ENCODE data around the gene GRB10.
"Not testable (repeated sequence)": the region's sequence is repeated elsewhere in the genome, so short reads cannot be mapped to it uniquely, and the experiment has no call there.

The GRB10 gene

DNA sequence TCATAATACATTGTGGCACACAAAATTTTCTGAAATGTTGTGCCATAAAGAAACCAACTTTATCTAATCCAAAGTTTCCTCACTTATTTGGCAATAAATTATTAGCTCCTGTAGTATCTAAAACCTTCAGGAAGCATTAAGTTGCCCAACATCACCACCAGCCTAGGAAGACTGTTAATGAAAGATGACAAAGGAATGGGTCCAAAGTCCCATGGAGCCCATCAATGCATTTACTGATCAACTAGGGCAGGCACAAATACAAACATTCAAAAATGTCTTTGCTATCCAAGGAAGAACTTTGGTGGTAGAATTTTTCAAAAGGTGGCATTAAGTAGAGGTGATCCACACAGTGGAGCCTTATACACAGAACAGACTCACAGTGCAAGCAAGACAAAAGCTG lies 4.5 kb downstream of the GRB10 start:
- DNase-seq (ENCODE audit: low read depth) = no peak

DNA sequence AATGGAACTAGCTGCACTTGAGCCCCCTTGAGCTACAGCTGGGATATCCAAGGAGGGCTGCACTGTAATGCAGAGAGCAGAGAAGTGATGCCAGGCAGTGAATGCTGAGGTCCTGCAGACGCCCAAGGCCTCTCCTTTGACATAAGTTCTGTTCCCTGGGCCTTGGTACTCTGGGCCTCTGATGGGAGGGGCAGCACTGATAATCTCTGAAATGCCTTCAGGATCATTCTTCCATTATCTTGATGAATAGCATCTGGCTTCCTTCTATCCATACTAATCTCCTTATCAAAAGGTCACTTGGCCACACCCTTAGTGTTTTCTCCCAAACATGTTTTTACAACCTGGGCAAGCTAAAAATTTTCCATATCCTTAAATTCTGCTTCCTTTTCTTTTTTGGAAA lies 6.9 kb downstream of the GRB10 start:
- DNase-seq (ENCODE audit: low read depth) = no peak

DNA sequence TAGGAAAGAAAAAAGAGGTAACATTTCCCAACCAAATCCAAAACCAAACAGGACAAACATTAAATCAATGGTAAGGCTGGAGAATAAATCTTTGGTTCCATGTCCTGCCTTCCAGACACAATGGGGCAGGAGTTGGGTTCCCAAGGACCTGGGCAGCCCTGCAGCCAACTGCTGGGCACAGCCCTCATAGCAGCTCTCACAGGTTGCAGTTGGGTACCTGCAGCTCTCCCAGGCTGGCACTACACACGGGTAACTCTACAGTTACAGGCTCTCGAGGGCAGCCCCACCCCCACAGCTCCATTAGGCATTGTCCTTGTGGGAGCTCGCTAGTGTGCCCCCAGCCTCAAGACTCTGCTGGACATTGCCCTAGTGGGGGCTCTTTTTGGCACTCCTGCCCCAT lies 7.5 kb downstream of the GRB10 start:
- DNase-seq (ENCODE audit: low read depth) = no peak

DNA sequence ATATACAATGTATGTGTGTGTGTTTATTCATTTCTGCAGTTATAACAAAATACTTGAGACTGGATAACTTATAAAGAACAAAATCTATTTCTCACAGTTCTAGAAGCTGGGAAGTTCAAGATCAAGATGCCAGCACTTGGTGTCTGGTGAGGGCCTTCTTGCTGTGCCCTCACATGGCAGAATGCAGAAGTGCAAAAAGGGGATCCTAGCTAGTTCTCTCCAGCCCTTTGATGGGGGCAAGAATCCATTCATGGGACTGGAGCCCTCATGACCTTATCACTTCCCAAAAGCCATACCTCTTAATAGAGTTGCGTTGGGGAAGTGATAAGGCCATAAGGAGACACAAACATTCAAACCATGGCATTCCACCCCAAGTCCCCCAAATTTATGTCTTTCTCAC lies 8.4 kb downstream of the GRB10 start:
- DNase-seq (ENCODE audit: low read depth) = no peak

DNA sequence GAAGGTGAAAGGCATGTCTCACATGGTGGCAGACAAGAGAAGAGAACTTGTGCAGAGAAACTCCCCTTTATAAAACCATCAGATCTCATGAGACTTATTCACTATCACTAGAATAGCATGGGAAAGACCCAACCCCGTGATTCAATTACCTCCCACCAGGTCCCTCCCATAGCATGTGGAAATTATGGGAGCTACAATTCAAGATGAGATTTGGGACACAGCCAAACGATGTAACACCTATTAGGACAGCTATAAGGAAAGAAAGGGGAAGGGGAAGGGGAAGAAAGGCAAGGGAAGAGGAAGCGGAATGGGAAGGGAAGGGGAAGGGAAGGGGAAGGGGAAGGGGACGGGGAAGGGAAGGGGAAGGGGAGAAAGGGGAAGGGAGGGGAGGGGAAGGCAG lies 9.6 kb downstream of the GRB10 start:
- not testable (repeated sequence) for DNase-seq (ENCODE audit: low read depth)

DNA sequence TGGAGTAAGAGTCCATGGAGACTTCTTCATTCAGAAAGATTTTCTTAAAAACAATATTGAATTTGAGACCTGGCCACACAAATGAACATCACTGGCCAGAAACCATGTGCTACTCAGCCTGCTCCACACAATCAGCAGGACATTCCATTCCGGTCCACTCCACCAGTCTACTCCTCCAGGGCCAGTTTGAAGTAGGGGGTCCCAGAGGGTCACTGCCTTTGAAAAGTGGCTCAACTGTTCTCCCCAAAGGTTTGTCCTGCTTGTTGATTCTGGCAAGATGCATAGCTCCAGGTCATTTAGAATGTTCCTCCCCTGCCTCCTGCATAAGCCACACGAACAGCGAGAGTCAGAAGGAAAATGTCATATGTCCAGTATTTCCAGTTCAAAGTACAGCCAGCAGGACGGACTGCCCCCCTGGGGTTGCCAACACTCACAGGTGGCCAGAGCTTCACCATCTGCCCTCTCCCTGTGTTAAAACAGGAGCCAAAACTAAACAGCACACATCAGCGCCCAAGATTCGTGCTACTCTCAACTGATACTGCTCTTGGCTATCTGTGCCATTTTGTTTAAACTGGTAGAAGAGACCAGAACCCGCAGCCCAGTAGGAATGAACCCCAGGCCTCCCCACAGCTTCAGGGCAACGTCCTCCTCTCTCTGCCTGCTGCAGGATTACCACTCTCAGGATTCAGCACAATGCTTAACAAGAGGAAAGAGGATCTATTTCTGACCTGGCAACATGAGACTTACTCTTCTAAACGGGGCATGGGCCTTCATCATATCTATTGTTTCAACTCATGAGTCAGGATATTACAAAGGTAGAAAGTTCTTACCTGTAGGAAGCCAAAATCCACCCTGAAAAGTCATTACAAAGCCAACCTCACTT lies 11.3 kb downstream of the GRB10 start:
- DNase-seq (ENCODE audit: low read depth) = no peak

DNA sequence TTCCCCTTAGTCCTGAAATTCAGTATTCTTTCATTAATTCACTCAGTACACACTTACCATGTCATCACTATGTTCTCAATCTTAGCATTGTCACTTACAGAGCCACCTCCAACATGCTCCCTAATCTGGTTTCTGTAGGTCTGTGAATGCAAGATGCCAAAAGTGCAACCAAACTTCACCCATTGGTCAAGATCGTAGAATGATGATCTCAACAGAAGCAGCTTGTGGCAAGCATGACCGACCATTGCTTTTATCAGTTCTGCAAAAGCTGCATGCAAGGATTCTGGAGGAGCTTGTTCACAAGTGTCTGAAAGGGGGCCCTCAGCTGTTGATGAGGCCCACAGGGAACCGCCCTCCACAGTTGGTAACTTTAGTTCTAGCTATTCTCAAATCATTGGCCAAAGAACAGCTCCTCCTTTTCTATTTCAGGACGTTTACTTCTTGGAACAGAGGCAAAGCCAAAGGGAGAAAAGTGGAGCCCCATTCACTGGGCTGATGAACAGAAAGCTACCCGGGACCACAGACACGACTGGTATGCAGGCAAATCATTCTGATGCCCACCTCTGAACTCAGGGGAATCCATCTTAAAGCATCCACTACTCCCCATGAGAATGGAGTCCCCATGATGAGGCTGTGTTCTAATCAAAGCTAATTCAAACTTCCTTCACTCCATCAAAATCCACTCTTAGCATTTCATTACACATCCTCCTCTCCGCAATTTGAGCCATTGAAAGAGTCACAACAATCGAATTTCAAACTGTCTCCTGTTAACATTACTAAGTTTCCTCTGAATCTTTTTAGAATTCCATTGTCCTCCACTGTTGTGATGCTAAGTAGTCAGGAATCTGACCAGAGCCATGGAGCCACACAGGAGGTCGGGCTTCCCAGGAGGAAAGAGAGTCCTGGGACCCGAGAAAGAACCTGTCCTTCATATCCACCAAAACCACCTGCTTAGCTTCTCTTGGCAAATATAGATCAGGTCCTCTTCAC lies 13.9 kb downstream of the GRB10 start:
- DNase-seq (ENCODE audit: low read depth) = no peak

DNA sequence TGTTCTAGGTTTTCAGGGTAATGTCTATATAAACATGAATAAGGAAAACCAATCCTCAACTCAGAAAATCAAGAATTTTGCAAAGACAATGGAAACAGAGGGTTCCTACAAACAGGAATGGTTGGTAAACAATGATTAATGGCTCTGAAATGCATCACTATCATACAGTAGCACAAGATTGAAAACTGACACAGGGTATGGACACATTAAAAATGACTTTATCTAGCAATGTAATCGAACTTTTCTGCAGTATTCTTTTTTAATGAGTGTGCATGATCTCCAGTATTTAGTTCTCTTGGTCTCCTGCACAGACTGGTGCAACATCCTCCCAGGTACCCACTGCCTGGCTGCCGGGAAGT lies 15.9 kb downstream of the GRB10 start:
- DNase-seq (ENCODE audit: low read depth) = no peak

DNA sequence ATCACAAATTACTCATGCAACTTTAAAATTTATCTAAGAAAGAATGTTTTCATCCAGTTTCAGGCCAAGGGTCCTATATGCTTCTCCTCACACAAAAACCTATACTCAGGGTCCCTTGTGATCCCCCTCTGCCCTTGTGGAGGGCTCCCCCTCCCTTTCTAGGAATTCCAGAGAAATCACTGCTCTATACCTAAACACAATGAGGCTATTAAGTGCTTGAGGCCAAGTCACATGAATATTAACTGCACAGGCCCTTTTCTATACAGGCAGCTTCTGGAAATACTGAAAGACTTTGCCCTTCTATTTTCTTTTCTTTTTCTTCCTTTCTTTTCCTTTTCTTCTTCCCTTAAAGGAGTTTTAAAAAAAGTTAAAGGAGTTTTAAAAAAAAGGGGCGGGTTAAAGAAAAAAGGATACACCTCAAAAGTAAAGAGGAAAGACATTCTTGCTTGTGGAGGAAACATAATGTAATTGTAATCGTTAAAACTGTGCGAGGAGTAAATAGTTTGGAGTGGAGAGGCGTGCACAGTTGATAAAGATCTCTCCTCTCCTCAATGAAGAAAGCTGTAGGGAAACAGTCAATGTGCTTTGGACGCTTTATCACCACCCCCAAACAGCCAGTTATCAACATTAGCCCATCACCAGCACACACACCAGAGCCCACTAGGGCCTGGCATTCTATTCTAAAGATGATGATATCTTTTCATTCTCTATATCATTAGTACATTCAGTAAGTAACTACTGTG lies 16.4 kb downstream of the GRB10 start:
- DNase-seq (ENCODE audit: low read depth) = no peak

DNA sequence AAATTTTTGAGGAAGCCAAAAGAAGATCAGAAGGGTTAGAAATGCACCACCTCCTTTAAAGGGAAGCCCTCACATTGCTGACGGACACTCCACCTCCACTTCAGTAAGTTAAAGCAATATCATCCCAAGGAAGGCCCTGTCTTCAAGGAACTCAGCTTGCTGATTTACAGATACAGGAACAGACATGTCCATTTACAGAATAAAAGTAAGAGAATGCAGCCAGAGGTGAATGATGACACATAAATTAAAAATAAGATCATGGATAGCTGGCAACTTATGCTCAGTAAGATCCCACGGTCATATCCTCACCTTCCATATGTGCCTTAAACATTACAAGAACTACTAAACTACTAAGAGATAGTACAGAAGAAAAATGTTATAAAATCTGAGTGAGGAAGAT lies 20.4 kb downstream of the GRB10 start:
- DNase-seq (ENCODE audit: low read depth) = no peak

DNA sequence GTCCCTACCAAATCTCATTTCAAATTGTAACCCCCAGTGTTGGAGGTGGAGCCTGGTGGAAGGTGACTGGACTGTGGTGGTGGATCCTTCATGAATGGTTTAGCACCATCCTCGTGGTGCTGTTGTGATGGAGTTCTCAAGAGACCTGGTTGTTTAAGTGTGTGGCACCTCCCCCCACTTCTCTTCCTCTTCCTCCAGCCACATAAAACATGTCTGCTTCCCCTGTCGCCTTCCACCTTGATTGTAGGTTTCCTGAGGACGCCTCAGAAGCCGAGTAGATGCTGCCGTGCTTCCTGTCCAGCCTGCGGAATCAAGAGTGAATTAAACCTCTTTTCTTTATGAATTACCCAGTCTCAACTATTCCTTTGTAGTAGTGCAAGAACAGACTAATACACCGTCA lies 21.0 kb downstream of the GRB10 start:
- no peak for DNase-seq (ENCODE audit: low read depth)

DNA sequence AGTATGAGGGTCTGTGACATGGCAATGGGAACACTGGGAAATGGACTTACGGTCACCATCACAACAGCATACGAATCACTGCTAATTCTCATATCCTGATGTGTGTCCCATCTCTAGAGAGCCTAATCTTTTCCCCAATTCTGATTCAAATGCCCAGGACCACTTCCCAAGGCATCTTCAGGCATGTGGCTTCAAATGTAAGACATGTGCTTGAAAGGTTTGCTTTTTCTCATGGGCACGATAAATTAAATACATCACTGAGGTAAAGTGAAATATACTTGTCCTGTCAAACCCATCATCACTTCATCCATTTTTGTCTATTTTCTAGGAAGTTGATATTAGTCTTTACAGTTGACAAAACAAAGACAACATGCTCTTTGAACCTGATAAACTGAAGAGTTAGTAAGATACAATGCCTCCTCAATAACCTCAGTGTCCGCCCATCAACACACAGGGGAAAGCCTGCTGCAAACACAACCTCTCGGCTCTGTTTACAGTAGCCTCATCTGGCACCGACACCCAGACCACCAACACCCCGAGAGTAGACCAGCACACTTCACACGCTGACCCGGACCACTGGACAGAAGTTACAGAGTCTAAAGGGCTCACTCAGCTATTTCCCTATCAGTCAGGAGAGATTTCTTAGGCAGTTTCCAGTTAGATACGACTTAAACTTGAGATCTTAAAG lies 24.8 kb downstream of the GRB10 start:
- no peak for DNase-seq (ENCODE audit: low read depth)

DNA sequence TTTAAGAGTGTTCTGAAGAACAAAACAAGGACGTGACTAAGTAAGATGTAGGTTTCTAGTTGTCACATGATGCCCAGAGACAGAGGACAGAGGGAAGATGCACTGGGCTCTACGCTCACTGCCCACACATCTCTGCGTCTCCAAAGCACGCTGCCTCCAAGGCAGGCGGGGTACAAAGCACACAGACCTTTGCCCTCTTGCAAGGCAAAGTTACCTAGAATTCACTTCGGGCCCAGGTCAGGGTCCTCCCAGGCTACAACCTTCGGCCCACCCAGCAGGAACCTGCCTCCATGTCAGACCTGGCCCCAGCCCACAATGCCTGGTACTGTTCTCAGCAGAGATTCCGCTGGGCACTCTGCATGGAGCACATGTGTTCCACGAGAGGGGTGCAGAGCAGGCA lies 26.5 kb downstream of the GRB10 start:
- DNase-seq (ENCODE audit: low read depth) = no peak

DNA sequence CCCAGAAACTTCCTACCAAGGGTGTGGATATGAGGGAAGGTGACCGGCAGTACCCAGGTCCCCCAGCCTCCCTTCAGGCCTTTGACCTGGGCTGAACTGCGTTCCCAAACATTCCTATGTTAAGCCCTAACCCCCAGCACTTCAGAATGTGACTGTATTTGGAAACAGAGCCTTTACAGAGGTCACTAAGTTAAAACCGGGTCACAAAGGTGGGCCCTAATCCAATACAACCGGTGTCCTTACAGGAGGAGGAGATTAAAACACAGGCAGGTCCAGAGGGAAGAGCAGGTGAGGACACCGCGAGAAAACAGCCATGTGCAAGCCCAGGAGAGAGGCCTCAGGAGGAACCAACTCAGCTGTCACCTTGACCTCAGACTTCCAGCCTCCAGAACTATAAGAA lies 28.0 kb downstream of the GRB10 start:
- no peak for DNase-seq (ENCODE audit: low read depth)

DNA sequence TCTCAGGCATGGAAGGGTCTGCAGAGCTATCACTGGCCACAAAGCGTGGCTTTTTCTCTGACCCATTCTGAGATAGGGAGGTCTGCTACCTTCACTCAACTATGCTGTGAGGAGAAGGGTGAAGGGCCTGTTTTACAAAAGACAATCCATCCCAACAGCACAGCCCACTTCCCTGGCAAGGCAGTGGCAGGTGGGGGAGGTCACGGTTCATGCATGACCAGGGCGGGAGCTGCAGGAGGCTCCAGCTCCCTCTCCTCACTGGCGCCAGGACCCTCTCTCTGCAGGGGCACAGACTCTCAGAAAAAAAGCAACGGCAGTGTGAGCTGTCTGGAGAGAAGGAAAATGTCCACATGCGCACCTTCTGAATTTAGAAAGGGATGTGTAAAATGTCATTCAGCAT lies 28.5 kb downstream of the GRB10 start:
- DNase-seq (ENCODE audit: low read depth) = no peak

DNA sequence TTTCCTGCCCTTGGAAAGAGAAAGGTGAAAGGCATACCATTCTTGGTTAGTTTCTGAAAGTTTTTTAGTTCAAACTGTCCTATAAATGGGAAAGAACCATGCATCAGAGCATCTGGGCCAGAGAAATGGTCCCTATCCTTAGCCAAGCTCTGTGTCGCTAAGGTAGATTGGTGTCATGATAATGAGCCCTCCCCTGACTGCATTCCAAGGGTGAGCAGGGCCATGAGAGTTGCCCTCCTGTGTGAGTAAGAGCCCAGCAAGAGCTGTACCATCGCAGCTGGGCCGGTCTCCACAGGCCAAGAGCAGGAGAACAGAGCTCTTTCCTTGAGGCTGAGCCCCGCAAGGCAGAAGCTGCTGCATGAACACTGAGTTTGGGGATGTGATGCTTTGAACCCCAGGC lies 30.3 kb downstream of the GRB10 start:
- DNase-seq (ENCODE audit: low read depth) = no peak

DNA sequence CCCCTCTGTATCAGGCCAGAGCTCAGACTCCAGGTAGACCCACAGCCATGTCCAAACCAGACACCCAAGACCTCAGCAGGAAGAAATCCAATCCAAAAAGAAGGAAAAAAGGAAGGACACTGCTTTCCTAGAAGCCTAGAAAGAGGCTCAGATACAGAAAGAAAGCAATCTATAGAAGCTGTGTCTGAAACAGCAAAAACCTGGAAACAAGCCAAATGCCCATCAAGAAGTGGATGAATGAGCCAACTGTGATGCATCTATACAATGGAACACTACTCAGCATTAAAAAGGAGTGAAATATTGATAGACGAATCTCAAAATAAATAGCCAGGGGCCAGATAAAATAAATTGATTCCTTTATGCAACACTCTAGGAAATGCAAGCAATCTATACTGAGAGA lies 31.6 kb downstream of the GRB10 start:
- no peak for DNase-seq (ENCODE audit: low read depth)

DNA sequence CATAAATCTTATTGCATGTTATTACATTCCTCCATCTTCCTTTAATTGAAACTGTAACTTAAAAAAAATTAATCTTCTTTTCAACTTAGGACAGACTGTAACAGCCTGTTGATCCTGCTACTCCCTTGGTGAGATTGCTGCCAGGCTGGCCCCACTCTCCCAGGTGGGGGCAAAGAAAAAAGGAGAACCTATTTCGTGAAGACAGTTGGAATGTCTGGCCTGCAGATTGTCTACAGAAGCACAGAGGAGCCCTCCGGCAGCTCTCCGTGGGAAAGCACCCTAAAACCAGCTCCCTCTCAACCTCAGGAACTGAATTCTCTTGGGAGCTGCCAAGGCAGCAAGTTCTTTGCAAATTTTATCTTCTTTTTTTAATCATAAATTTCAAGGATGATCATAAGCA lies 32.8 kb downstream of the GRB10 start:
- peak; percentile 31 for DNase-seq (ENCODE audit: low read depth)

DNA sequence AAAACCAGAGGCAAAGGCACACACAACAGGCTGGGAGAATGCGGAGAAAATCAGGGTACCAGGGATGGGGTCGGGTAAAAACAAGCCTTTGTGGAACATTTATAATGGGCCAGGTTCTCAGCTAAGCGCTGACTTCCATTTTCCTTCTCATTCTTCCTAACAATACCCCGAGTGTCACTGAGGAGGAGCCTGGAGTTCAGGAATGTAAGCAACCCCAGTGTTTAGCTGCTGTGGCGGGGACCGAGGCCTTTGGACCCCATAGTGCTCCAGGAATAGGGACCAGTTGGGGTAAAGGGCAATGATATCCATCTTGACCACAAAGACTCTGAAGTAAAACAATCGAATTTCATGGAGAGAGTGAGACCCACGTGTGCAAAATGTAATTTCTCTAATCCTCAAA lies 34.2 kb downstream of the GRB10 start:
- DNase-seq (ENCODE audit: low read depth) = no peak

DNA sequence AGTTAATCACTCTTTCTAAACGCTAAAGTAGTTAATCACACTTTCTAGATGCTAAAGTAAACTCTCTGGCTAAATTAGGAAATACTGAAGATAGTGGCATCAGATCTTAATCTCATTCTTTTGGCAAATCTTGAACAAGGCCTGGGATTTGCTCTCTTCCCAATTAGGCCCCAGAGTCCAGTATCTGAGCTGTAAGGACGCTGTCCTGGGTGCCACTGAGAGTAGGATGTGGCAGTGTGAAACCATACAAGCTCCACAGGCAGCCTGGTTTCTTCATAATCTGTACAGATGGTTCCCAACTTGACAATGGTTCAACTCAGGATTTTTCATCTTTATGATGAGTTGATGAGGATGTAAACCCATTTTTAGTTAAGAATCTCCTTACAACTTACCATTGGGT lies 36.9 kb downstream of the GRB10 start:
- DNase-seq (ENCODE audit: low read depth) = no peak

DNA sequence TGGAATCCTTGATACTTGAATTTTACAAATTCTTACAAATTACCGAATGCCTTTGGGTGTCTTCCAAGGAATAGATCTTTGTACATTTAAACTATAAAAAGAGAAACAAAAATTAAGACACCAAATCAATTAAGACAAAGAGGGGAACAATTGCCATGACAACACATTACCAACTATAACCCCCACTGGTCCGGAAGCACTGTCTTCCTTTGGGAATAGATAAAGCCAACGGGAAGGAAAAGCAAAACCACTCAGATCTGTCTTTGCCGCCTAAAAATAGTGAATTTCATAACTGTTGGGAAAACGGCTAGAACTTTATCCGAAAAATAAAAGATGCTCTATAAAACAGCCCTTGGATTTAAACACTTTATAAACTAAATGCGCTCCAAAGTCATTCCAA lies 37.4 kb downstream of the GRB10 start:
- no peak for DNase-seq (ENCODE audit: low read depth)

DNA sequence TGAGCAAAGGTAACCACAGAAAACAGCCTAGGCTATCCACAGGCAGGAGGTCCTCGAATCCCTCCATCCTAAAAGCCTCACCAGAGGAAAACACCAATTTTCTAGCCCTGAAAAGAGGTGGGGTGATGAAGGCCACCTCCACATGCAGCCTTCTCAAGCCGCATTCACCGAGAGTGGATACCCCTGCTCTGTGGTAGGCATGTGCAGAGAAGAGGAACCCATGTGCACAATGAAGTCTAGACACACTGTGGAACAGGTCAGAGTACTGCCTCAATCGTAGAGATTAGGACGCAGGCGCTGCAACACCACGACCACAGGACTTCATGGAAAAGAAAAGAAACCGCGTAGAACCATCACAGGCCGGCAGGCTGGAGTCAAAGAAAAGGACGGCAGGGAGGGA lies 38.8 kb downstream of the GRB10 start:
- DNase-seq (ENCODE audit: low read depth) = no peak
